ENCODE data around the gene TNFAIP1.
A peak's percentile ranks its signal among the peaks of the same experiment; 100 is the strongest.
"Not testable (repeated sequence)": the region's sequence is repeated elsewhere in the genome, so short reads cannot be mapped to it uniquely, and the experiment has no call there.

Gene TNFAIP1, protein sequence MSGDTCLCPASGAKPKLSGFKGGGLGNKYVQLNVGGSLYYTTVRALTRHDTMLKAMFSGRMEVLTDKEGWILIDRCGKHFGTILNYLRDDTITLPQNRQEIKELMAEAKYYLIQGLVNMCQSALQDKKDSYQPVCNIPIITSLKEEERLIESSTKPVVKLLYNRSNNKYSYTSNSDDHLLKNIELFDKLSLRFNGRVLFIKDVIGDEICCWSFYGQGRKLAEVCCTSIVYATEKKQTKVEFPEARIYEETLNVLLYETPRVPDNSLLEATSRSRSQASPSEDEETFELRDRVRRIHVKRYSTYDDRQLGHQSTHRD

DNA sequence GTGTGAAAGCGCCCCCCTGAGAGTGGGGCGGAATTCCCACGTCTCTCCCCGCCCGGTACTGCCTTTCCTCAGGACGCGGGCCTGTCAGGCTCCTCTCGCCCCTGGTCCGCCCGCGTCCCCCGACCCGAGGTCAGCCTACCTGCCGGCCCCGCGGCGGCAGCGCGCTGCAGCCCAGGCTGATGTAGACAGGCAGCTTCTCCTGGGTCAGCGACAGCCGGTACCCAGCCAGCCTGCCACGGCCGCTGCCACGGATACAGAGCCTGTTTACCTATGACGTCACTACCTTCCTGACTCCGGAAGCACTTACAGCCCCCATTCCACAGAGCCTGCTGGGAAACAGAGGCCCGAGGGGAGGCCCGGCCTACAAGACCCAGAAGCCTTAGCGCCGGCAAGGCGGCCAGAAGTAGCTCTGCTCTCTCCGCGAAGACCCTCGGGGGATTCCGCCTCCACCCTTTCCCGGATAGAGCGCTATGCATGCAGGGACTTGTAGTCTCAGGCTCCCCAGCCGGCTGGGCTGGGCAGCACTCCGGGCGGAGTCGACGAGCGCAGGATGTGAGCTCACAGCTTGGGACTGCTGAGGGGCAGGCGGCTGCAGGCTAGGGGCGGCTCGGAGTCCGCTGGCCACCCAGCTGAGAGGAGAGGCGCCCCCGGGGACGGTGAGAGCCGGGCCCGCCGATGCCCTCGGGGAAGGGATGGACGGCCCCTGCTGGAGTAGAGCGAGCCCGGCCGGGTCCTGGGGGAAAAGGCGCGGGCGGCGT, at the start of gene TNFAIP1, which contains the start of gene IFT20:
Gene TNFAIP1 (plus strand): TSS at position 561 of the 758 bp plus-strand sequence. CDS start 3,761 bp downstream, outside the sequence.
Gene IFT20 (minus strand): TSS at position 272 of the 758 bp plus-strand sequence. CDS start 3,487 bp downstream, outside the sequence.
- peak; percentile 99 for DNase-seq

DNA sequence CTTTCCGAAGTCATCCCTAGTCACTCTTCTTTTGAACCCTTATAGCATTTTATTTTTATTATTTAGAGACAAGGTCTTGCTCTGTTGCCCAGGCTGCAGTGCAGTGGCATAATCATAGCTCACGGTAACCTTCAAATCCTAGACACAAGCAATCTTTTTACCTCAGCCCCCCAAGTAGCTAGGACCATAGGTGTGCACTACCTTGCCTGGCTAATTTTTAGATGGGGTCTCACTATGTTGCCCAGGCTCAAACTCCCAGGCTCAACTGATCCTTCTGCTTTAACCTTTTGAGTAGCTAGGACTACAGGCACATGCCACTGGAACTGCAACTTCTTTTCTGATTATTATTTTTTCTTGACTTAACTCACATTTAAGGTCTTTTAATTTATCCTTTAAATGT, 49.6 kb upstream of the TNFAIP1 start:
- DNase-seq: no peak

DNA sequence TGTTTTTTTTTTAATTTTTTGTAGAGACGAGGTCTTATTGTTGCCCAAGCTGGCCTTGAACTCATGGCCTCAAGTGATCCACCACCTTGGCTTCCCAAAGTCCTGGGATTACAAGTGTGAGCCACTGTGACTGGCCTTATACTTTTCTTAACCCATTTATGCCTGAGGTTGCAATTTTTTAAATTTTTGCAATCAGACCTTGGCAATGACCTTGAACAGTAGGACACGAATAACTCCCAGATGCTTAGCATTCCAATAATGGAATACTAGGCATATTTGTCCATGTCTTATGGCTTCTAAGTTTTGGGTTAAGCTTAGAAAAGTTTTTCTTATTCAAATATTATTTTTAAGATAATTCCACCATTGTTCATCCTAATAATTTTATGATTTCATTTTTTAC, 44.9 kb upstream of the TNFAIP1 start:
- DNase-seq: no peak

DNA sequence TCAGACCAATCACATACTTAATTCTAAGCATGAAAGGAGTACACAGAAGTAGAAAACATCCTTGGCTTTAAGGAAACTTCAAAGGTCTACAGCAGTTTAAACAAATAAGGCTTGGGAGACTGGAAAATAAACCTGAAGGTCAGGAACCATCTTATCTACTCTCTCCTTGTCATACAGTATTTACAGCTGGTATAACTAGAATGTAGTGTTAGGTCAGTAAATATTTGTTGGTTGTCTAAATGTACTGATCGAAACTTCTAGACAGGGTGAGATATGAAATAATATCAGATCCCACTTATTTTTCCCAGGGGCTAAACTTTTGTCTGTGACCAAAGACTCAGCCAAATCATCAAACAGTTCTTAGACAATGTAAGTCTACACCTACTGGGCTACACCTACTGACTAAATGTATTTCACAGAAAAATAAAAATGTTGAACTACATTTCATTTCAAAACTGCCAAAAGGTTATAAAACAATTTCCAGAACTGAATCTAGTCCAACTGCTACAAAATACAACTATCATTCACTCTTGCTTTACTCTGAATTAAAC, 43.7 kb upstream of the TNFAIP1 start:
- DNase-seq: no peak

DNA sequence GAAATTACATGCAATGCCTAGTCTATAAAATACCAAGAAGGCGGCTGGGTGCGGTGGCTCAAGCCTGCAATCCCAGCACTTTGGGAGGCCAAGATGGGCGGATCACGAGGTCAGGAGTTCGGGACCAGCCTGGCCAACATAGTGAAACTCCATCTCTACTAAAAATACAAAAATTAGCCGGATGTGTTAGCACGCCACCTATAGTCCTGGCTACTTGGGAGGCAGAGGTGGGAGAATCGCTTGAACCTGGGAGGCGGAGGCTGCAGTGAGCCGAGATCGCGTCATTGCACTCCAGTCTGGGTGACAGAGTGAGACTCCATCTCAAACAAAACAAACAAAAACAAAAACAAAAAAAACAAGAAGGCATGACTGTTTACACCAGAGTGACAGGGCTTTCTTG, 42.7 kb upstream of the TNFAIP1 start:
- DNase-seq: not testable (repeated sequence)

DNA sequence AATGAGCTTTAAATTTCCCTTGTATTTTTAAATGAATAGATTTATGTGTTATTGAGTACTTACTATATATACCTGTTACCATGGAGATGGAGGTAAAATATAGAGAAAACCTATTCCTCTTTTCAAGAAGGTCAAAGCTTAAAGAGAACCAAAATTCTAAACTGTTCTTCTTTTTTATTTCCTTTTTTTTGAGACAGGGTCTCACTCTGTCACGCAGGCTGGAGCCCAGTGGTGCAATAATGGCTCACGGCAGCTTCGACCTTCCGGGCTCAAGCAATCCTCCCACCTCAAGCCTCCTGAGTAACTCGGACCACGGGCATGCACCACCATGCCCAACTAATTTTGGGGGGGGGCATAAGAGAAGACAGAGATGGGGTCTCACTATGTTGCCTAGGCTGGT, 41.6 kb upstream of the TNFAIP1 start:
- no peak for DNase-seq

DNA sequence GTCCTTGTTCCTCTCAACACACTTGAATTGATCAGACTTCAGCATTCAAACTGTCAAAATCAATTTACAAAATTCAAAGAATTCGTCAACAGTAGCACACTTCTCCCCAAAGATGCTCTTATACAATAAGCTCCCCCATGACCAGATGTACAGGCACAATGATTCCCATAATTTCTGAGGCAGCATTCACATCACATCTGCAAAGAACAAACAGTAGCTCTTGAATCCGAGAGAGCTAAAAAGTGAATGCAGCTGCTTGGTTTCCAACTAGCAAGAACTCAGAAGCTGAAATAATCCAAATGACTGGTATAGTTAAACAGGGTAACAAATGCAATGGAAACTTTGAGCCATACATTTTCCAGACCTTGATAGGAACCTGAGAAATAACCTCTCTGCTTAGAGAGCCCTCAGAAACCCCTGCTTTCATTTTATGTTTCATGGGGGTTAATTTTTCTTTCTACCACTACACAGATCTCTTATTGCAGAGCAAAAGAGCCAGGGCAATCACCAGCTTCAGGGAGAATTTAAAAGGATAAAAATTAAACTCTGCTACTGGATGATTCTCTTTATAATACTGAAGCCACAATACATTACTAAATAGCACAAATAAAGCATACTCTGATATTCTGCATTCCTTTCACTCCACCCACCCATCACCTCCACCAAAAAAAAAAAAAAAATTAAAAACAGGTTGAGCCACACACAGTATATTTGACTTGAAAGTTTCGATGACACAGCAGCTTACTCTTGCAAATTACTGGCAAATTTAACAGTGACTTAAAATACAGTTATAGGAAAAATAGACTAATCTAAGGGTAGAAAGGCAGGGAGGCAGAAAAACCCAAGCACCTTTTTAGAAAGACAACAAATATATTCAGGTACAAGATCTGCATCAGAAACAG, 39.6 kb upstream of the TNFAIP1 start:
- DNase-seq: no peak

DNA sequence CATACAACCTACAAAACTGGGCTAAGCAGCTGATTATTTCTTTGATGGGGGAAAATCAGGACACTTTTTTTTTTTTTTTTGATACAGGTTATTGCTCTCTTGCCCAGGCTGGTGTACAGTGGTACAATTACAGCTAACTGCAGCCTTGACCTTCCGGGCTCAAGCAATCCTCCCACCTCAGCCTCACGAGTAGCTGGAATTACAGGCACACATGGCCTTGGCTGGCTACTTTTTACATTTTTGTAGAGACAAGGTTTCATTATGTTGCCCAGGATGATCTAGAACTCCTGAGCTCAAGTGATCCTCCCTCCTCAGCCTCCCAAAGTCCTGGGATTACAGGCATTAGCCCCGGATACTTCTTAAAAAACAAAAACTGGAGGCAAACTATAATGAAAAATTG, 37.1 kb upstream of the TNFAIP1 start:
- no peak for DNase-seq

DNA sequence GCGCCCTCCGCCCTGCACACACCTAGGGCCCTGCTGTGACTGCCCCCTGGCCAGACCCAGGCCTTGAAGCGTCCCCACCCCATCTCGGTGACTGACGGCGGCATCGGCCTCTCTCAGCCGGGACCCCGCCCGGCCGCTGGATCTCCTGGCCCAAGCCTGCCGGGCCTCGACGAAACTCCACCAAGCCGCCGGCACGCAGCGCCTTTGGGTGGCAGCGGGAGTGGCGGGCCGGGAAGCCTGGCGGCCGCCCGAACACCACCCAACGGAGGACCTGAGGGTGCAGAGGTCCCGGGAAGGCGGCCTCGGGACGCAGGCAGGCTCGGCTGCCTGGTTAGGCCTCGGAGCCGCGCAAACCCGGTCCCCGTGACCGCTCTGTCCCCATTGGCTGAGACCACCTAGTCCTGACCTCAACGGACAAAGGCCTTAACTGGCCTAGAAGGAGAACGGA, 28.6 kb upstream of the TNFAIP1 start:
- no peak for DNase-seq

DNA sequence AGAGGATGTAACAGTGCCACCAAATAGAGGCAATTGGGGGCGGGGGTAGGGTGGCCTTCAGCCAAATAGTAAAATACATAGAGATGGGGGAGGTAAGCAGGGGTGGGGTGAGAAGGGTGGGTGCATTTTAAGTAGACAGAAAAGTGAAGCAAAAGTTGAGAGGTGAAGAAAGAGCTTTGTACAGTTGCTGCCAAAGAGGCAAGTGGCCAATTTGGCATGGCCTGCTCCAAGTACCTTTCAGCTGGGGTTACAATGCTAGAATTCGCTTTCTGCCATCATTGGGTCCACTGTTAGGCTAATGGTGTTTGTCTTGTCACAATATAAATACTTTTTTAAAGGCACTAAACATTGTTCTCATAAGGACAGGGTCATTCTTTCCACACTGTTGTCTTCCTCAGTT, 21.7 kb upstream of the TNFAIP1 start:
- DNase-seq: no peak

DNA sequence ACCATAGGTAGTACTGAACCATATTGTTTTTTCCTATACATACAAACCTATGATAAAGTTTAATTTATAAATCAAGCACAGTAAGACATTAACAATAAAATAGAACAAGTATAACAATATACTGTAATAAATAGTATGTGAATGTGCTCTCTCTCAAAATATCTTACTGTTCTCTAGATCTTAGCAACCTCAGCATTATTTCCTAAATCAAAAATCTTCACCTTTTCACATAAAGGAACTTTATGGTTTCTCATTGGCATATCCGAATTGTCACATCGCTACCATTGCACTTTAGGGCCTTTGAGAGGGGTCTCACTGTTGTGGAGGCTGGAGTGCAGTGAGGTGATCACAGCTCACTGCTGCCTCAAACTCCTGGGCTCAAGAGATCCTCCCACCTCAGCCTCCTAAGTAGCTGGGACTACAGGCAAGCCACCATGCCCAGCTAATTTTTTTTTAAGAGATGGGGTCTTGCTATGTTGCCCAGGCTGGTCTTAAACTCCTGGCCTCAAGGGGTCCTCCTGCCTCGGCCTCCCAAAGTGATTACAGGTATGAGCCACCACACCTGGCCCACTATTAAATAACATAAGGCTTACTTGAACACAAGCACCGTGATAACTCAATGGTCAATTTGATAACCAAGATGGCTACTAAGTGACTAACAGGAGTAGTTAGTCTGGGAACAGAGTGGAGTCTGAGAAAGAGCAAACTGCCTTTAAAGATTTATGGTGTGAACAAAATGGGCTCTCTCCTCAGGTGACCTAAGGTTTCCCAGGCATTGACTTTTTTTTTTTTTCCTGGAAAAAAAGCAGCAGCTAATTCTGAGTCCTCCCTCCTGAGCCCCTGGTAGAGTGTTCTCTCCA, 19.5 kb upstream of the TNFAIP1 start:
- no peak for DNase-seq

DNA sequence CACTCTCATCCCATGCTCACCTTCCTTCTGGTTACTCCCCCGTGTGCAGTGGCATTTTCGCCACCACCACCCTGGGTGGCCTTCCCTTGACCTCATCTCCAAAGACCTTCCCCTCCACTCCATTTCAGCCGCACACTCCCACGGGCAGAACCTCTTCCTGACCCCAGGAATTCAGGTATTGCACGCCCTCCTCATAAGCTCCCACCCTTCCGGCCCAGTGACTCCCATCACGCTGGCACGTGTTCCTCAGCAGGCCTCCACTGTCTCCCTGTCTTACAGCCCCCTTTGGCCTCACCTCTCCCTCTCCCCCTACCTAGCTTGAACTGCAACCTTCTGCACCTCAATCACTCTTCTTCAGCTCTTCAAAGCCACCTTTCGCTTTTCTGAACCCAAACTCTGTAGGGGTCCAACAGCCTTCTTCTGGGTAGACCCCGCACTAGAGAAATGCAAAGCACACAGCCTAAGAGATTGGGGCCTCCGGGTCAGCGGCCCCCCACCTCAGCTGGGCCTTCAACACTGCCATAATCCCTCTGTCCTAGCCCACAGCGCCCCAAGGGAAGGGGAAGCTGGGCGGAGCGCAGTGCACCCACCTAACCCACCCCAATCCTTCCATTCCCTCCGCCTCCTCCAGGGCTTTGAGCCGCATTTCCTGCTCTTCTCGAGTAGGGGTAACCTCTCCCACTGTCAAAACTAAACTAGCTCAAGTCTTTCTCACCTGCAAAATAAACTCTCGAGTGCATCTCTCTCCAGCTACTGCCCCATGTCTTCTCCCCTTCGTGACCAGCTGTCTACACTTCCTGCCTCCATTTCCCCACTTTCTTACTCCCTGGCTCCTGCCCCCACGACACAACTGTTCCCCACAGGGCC, 18.2 kb upstream of the TNFAIP1 start:
- DNase-seq: no peak

DNA sequence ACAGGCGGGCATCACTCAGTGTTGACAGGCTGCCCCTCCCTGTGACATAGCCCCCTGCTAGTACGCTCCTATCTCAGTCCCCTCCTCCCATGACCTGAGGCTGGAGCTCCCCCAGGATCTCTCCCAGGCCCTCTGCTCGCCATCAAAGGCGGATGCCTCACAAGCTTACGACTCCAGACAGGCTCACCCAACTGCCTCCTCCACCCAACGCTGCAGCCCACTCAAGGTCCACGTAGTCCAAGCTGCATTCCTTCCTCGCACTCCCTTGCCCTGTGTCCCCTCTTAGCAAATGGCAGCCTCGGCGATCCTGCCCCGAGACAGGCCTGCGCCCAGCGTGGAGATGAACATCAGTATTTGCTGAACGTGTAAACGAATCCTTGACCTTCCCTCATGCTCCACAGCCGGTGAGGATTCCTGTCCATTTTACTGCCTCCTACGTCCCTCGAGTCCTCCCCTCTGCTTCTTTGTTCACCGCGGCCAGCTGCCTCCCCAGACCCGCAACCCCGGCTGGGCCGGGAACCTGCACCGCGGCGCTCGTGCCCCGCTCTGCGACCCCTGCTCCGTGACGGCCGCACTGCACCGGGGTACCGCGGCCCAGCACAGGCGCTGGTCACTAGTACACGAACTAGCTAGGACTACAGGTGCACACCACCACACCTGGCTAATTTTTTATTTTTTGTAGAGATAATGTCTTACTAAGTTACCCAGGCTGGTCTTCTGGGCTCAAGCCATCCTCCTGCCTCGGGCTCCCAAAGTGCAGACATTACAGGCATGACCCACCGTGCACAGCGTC, 17.4 kb upstream of the TNFAIP1 start:
- no peak for DNase-seq

DNA sequence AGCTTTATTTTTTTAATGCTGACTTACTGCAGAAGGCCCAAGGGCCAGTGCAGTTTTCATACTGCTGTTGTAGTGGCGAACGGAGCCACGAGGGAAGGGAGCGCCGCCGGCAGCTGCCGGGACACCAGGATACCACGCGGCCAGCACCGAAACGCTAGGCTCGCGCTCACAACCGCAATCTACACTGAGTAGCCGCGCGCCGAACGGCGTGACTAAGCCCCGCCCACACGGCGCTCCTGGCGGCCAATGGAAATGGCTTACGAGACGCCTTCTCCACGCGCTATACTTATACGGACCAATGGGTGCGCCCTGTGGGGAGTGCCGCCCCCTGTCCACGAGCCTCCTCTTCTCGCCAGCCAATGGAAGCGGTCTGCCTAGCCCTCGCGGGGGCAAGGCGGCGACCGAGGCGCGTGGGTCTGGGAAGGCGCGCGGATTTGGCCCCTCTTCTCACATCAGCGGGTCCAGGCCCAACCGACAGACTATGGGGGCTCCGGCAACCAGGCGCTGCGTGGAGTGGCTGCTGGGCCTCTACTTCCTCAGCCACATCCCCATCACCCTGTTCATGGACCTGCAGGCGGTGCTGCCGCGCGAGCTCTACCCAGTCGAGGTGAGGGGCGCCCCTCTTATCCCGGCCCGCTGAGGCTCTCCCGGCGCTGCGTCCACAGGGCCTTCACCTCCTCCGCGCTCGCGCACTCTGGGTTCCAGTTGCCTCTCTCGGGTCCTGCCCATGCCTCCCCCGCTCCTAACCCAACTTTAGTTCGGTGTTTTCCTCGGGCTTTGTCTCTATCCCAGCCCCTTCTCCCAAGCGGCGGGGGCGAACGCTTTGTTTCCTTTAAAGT, 16.6 kb upstream of the TNFAIP1 start, which contains the start of gene TMEM97:
Gene TMEM97 (plus strand): TSS at position 442 of the 839 bp plus-strand sequence. CDS start 40 bp downstream, at position 482.
- peak; percentile 94 for DNase-seq

DNA sequence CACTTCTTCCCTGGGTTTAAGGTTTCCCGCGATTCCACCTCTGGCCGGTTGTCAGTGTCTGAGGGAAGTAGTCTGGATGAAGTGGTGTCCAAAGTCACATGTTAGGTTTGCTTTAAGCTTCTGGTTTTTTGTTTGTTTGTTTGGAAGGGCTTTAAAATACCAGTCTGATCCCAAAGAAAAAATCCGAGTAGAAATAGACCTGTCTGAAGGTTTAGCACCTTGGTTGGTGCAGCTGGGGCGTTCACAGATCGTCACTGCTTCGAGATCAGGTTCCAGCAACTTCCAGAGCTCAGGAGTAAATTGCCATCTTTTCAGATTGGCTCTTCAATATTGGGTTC, 16.0 kb upstream of the TNFAIP1 start:
- no peak for DNase-seq

DNA sequence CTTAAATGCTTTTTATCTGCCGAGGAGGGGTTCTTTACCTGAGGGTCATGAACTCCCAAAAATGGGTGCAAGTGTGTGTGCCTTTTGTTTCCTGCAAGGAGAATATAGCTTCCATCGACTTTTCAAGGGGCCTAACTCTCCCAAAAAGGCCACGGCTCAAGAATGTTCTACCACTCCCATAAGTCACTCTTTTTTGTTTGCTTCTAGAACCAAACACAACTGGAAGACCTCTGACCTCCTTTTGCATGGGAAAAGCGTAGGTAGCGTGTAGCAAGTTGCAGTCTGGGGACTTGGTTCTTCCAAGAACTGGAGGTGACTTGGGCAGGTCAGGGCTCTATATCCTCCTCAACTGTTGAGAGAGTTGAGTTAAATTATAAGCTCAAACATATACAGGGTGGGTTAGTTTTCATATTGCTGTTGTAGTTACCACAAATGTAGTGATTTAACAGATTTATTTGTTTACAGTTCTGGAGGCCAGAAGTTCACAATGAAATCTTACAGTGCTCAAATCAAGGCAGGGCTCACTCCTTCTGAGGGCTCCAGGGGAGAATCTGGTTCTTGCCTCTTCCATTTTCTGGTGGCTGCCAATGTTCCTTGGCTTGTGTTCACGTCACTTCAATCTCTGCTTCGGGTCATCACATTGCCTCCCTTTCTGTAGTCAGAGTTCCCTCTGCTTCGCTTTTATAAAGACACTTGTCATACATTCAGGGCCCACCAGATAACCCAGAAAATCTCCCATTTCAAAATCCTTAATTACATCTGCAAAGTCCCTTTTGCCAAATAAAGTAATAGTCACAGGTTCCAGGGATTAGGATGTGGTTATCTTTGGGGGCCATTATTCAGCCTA, 15.1 kb upstream of the TNFAIP1 start:
- no peak for DNase-seq

DNA sequence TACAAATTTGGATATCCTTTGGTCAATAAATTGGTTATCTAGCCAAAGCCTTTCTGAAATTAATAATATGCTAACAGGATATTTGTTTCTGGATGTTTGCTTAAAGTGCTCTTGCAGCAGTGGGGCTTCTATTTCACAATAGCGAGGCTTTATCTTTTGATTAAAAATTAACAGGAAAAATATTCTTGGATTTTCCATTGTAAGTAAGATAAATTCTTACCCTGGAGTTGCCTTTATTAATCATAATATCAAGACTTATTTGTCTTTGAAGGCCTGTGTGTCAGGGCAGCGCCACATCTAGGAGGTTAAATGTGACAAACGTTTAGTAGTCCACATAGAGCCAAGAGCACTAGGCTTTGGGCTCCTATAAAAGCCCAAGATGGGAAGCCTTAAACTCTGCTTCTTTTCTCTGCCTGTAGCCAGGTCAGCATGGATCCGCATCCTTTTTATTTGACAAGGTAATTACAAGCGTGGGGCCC, 11.3 kb upstream of the TNFAIP1 start:
- DNase-seq: no peak

DNA sequence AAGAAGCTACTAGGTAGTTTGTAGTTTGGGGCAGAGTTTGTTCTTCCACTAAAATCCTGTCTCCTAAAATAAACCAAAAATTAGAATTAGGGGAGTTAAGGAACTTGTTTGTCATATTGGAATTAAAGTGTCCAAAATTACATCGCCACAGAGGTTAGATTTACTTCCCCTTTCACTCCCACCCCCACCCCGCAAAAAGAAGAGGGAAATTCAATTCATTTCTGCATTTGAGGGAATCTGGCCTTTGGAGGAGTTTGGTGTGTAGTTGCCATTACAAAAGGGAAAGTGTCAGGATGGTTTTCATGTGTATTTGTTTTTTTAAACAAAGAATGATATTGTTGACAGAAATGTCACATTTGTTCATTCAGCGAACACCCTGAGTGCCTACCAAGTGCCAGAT, 10.8 kb upstream of the TNFAIP1 start:
- DNase-seq: no peak
